ENCODE measurements around the gene CDKN1C. TPM values are rescaled to one million over a fixed set of nuclear protein-coding genes. Genes with fewer than 3 reads are reported as not detected.

Gene CDKN1C
- total RNA-seq, 2 donors from 2014 or later: 36.5 to 42.7 TPM

DNA sequence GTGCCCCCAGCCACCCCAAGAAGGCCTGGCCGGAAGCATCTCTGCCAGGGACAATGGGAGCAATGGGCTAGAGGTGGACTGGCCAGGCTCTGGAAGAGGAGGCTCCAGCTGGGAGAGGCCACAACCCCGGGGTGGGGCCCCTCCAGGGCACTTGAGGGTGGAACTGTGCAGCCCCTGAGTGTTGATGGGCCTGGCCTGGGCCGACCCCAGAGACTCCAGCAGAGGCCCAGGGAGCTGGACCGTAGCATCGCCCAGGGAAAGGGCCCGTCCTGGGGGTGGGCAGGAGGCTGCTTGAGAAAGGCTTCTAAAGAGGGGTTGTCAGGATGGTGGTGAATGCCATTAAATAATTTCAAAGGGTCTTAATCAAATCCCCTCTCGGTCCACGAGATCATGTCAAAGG is 30.4 kb downstream of the CDKN1C start:
- Histone ChIP-seq H3K27me3 (replicated peaks; ENCODE audit: insufficient read depth) (no peaks in the 10 kb centered on the region), H3K27ac (no peak overlapping the region), H3K36me3 (no peaks in the 10 kb centered on the region), H3K9me3 (no peaks in the 10 kb centered on the region), H3K4me3 (no peak overlapping the region), H3K4me1 (replicated peaks) (no peaks in the 10 kb centered on the region)
- 93% methylated on average over 8 of the region's 8 CpGs for WGBS
- TF ChIP-seq POLR2A (IDR thresholded peaks at IDR 0.05) (no peak), POLR2AphosphoS5 (IDR thresholded peaks at IDR 0.05) (no peak)
- TF ChIP-seq, protein P1, sequence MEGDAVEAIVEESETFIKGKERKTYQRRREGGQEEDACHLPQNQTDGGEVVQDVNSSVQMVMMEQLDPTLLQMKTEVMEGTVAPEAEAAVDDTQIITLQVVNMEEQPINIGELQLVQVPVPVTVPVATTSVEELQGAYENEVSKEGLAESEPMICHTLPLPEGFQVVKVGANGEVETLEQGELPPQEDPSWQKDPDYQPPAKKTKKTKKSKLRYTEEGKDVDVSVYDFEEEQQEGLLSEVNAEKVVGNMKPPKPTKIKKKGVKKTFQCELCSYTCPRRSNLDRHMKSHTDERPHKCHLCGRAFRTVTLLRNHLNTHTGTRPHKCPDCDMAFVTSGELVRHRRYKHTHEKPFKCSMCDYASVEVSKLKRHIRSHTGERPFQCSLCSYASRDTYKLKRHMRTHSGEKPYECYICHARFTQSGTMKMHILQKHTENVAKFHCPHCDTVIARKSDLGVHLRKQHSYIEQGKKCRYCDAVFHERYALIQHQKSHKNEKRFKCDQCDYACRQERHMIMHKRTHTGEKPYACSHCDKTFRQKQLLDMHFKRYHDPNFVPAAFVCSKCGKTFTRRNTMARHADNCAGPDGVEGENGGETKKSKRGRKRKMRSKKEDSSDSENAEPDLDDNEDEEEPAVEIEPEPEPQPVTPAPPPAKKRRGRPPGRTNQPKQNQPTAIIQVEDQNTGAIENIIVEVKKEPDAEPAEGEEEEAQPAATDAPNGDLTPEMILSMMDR (IDR thresholded peaks at IDR 0.05): no peak
- intact Hi-C loops (cut with DNase I): no loop called here
- DNase-seq (ENCODE audit: low spot score): no peak

- DNase-seq (ENCODE audit: low spot score): no peak
- Histone ChIP-seq H3K4me1 (replicated peaks) (no peaks in the 10 kb centered on the region), H3K4me3 (no peak overlapping the region), H3K27me3 (replicated peaks; ENCODE audit: insufficient read depth) (no peaks in the 10 kb centered on the region), H3K27ac (no peak overlapping the region), H3K36me3 (no peaks in the 10 kb centered on the region), H3K9me3 (no peaks in the 10 kb centered on the region)
- TF ChIP-seq POLR2AphosphoS5 (IDR thresholded peaks at IDR 0.05) (no peak), POLR2A (IDR thresholded peaks at IDR 0.05) (no peak)
- TF ChIP-seq, protein P1 (IDR thresholded peaks at IDR 0.05): no peak
- WGBS: 97% methylated on average over 7 of the region's 7 CpGs
- intact Hi-C loops (cut with DNase I): no loop called here
Observed at GRCh38 chr11:2853997-2854560, 31.5 kb downstream of the CDKN1C start.

- H3K36me3 ChIP-seq: no peaks in the 10 kb centered on the region
- H3K4me3 ChIP-seq: no peak overlapping the region
- H3K4me1 ChIP-seq (replicated peaks): no peaks in the 10 kb centered on the region
- no peak overlapping the region for H3K27ac ChIP-seq
- intact Hi-C loops (cut with DNase I): no loop called here
- no peaks in the 10 kb centered on the region for H3K27me3 ChIP-seq (replicated peaks; ENCODE audit: insufficient read depth)
- WGBS: 99% methylated on average over 12 of the region's 12 CpGs
- DNase-seq (ENCODE audit: low spot score): no peak
- TF ChIP-seq POLR2A (IDR thresholded peaks at IDR 0.05) (no peak), POLR2AphosphoS5 (IDR thresholded peaks at IDR 0.05) (no peak)
- TF ChIP-seq, protein P1 (IDR thresholded peaks at IDR 0.05): no peak
- H3K9me3 ChIP-seq: no peaks in the 10 kb centered on the region
Observed at GRCh38 chr11:2853401-2853800, 32.2 kb downstream of the CDKN1C start.

DNA sequence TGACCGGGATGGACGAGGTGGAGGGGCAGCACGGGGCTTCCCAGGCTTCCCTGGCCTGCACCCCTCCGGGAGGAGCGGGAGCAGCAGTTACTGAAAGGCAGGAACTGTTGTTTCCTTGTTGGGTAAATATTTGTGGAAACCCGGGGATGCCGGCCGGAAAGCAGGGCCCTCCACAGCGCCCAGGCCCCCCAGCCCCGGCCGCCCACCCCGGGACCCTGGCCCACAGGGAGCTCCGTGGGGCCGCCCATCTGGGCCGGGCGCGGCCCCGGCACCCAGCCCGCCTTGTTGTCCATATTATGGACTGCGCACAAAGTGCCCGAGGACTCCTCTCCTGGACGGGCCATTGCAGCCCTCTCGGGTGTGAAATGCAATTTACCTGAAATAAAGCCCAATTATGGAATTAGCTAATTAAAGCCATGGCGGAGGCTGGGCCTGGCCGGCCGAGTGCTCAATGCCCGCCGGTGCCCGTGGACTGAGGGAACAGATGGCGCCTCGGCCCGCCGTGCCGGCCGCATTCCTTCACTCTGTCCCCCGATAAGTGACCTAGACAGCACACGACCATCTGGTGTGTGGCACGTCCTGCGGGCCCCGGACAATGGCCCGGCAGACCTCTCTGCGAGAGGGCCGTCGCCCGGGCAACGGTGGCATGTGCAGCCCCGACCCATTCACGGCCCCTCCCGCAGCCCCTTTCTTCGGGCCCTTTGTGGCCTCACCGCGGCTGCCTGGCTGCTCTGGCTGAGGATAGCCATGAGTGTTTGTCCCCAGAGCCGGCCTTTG is 35.4 kb downstream of the CDKN1C start:
- Histone ChIP-seq H3K4me1 (replicated peaks) (no peaks in the 10 kb centered on the region), H3K27me3 (replicated peaks; ENCODE audit: insufficient read depth) (no peaks in the 10 kb centered on the region), H3K9me3 (no peaks in the 10 kb centered on the region), H3K36me3 (no peaks in the 10 kb centered on the region), H3K27ac (no peak overlapping the region), H3K4me3 (no peak overlapping the region)
- no peak for DNase-seq (ENCODE audit: low spot score)
- TF ChIP-seq, protein P1 (IDR thresholded peaks at IDR 0.05): no peak
- no peak for TF ChIP-seq POLR2A (IDR thresholded peaks at IDR 0.05)
- no peak for TF ChIP-seq POLR2AphosphoS5 (IDR thresholded peaks at IDR 0.05)
- WGBS: 80% methylated on average over 53 of the region's 53 CpGs
- intact Hi-C loops (cut with DNase I): no loop called here

DNA sequence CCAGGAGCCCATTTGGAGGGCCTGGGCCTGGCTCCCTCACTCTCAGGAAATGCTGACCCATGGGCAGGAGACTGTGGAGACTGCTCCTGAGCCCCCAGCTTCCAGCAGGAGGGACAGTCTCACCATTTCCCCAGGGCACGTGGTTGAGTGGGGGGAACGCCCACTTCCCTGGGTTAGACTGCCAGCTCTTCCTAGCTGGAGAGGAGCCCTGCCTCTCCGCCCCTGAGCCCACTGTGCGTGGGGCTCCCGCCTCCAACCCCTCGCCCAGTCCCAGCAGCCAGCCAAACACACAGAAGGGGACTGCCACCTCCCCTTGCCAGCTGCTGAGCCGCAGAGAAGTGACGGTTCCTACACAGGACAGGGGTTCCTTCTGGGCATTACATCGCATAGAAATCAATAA is 37.1 kb downstream of the CDKN1C start:
- no peak for TF ChIP-seq POLR2AphosphoS5 (IDR thresholded peaks at IDR 0.05)
- TF ChIP-seq, protein P1 (IDR thresholded peaks at IDR 0.05): no peak
- TF ChIP-seq POLR2A (IDR thresholded peaks at IDR 0.05): no peak
- WGBS: 74% methylated on average over 9 of the region's 9 CpGs
- no peaks in the 10 kb centered on the region for H3K36me3 ChIP-seq
- no peak overlapping the region for H3K4me3 ChIP-seq
- no peak overlapping the region for H3K27ac ChIP-seq
- intact Hi-C loops (cut with DNase I): no loop called here
- no peak for DNase-seq (ENCODE audit: low spot score)
- no peaks in the 10 kb centered on the region for H3K4me1 ChIP-seq (replicated peaks)
- H3K27me3 ChIP-seq (replicated peaks; ENCODE audit: insufficient read depth): no peaks in the 10 kb centered on the region
- H3K9me3 ChIP-seq: no peaks in the 10 kb centered on the region
